ENCODE measurements around the gene BBC3. TPM values are rescaled to one million over a fixed set of nuclear protein-coding genes. Genes with fewer than 3 reads are reported as not detected.

BBC3 gene
- total and polyA plus RNA-seq, 2 of the 4 experiments (the other 2 are of a cell fraction), result 1.6 to 6.5 TPM

DNA sequence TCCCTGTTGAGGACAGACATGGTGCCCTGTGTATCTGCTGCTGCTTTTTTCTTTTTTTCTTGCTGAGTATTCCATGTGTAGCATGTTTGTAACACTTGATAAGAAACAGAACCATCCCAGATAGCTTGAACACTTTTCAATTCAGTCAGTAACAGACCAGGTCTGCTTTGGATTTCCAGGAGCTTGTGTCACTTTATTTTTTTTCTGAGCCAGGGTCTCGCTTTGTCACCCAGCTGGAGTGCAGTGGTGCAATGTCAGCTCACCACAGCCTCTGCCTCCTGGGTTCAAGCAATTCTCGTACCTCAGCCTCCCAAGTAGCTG lies 43.7 kb downstream of the BBC3 start:
- Histone ChIP-seq H3K4me3 (ENCODE audit: insufficient read depth, low read depth, low read length) (no peak overlapping the region), H3K79me1 (ENCODE audit: low read depth in 1 of 2, low read length in 2 of 2) (peaks cover 30 to 83% of the 10 kb centered on the region in 2 experiments), H4K8ac (ENCODE audit: low read depth in 2 of 2, low read length in 2 of 2) (no peak overlapping the region), H3K9me3 (ENCODE audit: control insufficient read depth, insufficient read depth, low read length) (no peaks in the 10 kb centered on the region), H3K18ac (ENCODE audit: low read depth, low read length) (no peak overlapping the region), H2BK120ac (ENCODE audit: low read depth, low read length) (no peak overlapping the region), H2BK20ac (ENCODE audit: low read depth, low read length) (no peak overlapping the region), H3K4me2 (ENCODE audit: low read depth, low read length) (no peak overlapping the region), H2BK5ac (ENCODE audit: low read depth, low read length, poor library complexity, severe bottlenecking) (no peak overlapping the region), H2BK15ac (ENCODE audit: low read depth, low read length) (no peak overlapping the region), H4K20me1 (ENCODE audit: insufficient read depth, low read length) (peaks cover 50% of the 10 kb centered on the region), H2AFZ (replicated peaks; ENCODE audit: low read length, poor library complexity) (no peak overlapping the region), H2AK5ac (ENCODE audit: low read depth, low read length) (no peak overlapping the region), H3K14ac (replicated peaks; ENCODE audit: low read depth, low read length) (no peak overlapping the region), H3K4me1 (ENCODE audit: control insufficient read depth, insufficient read depth, low read length) (peaks cover 11% of the 10 kb centered on the region), H4K5ac (ENCODE audit: low read depth, low read length) (no peak overlapping the region), H3K4ac (ENCODE audit: low read depth, low read length) (no peak overlapping the region), H3K9me1 (ENCODE audit: insufficient read depth, low read length) (peaks cover 12% of the 10 kb centered on the region), H3K27me3 (ENCODE audit: control insufficient read depth, insufficient read depth, low read length) (no peaks in the 10 kb centered on the region), H3K56ac (ENCODE audit: extremely low read depth, insufficient read depth, low read length) (no peak overlapping the region), H3K36me3 (ENCODE audit: control insufficient read depth, insufficient read depth, low read length) (peaks cover 15% of the 10 kb centered on the region), H4K91ac (ENCODE audit: insufficient read depth, low read depth, low read length) (no peak overlapping the region), H3K23ac (ENCODE audit: low read depth, low read length) (no peak overlapping the region), H3K9ac (ENCODE audit: low read depth, low read length) (no peak overlapping the region), H2AK9ac (replicated peaks; ENCODE audit: low read depth, low read length, poor library complexity) (no peak overlapping the region), H3K27ac (ENCODE audit: insufficient read depth, low read length) (no peak overlapping the region)
- ChIA-PET POLR2A (ENCODE audit: unreplicated experiment) (no interaction called here), CTCF (interaction anchor here (0.9 kb wide), 1 partner anchor 57 kb away, joined by 3 read pairs; no protein-coding TSS in a partner anchor)
- BruUV-seq (replicated peaks), result no TSS peak
- TF ChIP-seq, protein P1, sequence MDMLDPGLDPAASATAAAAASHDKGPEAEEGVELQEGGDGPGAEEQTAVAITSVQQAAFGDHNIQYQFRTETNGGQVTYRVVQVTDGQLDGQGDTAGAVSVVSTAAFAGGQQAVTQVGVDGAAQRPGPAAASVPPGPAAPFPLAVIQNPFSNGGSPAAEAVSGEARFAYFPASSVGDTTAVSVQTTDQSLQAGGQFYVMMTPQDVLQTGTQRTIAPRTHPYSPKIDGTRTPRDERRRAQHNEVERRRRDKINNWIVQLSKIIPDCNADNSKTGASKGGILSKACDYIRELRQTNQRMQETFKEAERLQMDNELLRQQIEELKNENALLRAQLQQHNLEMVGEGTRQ (IDR thresholded peaks at IDR 0.05; ENCODE audit: low read depth, low read length), result no peak
- no peak for TF ChIP-seq RCOR1 (IDR thresholded peaks at IDR 0.05; ENCODE audit: insufficient replicate concordance, low read length)
- TF ChIP-seq MAFK (IDR thresholded peaks at IDR 0.05; ENCODE audit: low read depth, low read length), result no peak
- no peak for TF ChIP-seq RAD21 (IDR thresholded peaks at IDR 0.05; ENCODE audit: low read length)
- TF ChIP-seq BHLHE40 (IDR thresholded peaks at IDR 0.05; ENCODE audit: low read depth, low read length), result no peak
- TF ChIP-seq FOS (IDR thresholded peaks at IDR 0.05; ENCODE audit: low read depth, low read length), result no peak
- TF ChIP-seq RFX5 (IDR thresholded peaks at IDR 0.05; ENCODE audit: low read depth, low read length), result no peak
- TF ChIP-seq CHD1 (IDR thresholded peaks at IDR 0.05; ENCODE audit: low read depth, low read length), result no peak
- TF ChIP-seq MXI1 (IDR thresholded peaks at IDR 0.05; ENCODE audit: borderline replicate concordance, low read depth, low read length), result no peak
- no peak for TF ChIP-seq NFE2L2 (IDR thresholded peaks at IDR 0.05; ENCODE audit: low read depth, low read length)
- TF ChIP-seq CEBPB (IDR thresholded peaks at IDR 0.05; ENCODE audit: low read depth, low read length), result no peak
- no peak for TF ChIP-seq SMC3 (IDR thresholded peaks at IDR 0.05; ENCODE audit: low read depth, low read length)
- dilution Hi-C loops (cut with HindIII; ENCODE audit: low sequenced_read_pairs, unreplicated experiment), result no loop called here
- intact Hi-C loops (cut with micrococcal nuclease), result no loop called here
- DNase-seq (no peak), ATAC-seq (ENCODE audit: low read depth) (no peak)
- WGBS, 2 experiments (ENCODE audit: extremely low coverage in 2 of 2, insufficient read length in 1 of 2), result 63% methylated on average over 1 of the region's 2 CpGs; no CpG with 5 or more reads in 1 of the 2 experiments
- in situ Hi-C loops (cut with MboI; ENCODE audit: low sequenced_read_pairs), result no loop called here
